ENCODE results near the gene DUSP22.

- TF ChIP-seq POLR2AphosphoS5 (IDR thresholded peaks at IDR 0.05) (no peak), CTCF (IDR thresholded peaks at IDR 0.05) (no peak), POLR2A (IDR thresholded peaks at IDR 0.05) (no peak)
Observed at GRCh38 chr6:357261-357790, 65.0 kb downstream of the DUSP22 start.
